SU-DHL-6 (cell line): ENCODE data around the gene ADD2.

Experiments used
- EZH2phosphoT487 ChIP-seq: fragments of 200-600 bp; sonication (generic), shearing (Covaris generic); conservative IDR thresholded peaks from 2 replicates; pipeline ENCODE4 v1.6.1; 2018; ENCODE audit warnings: mild to moderate bottlenecking, antibody characterized with exemption, low read length, moderate library complexity, mixed read lengths
- TF ChIP-seq, protein P1 (sequence below): fragments of 200-600 bp; sonication (generic); IDR thresholded peaks from one replicate; pipeline ENCODE4 v1.5.1; 2017; ENCODE audit warnings: antibody characterized with exemption, mild to moderate bottlenecking, low read length, moderate library complexity; ENCODE audit not compliant: insufficient read depth, poor library complexity, severe bottlenecking

DNA sequence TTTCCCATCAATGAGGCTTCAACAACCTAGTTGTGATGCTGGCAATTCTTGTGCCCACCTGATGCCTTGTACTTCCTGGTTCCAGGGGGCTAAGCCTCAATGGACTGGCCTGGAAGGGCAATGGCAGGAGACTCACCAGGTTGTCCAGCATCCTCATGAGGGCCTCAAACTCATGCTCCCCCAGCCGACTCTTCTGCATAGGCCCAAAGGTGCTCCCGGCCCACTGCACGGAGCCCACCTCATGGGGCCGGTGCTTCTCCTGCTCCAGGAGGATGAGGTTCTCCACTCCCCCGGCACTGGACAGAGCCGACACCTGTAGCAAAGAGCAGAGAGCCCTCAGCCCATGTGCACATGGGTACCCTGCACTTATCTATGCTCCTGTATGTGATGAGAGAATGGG, 84.5 kb downstream of the ADD2 start:
- TF ChIP-seq, protein P1, sequence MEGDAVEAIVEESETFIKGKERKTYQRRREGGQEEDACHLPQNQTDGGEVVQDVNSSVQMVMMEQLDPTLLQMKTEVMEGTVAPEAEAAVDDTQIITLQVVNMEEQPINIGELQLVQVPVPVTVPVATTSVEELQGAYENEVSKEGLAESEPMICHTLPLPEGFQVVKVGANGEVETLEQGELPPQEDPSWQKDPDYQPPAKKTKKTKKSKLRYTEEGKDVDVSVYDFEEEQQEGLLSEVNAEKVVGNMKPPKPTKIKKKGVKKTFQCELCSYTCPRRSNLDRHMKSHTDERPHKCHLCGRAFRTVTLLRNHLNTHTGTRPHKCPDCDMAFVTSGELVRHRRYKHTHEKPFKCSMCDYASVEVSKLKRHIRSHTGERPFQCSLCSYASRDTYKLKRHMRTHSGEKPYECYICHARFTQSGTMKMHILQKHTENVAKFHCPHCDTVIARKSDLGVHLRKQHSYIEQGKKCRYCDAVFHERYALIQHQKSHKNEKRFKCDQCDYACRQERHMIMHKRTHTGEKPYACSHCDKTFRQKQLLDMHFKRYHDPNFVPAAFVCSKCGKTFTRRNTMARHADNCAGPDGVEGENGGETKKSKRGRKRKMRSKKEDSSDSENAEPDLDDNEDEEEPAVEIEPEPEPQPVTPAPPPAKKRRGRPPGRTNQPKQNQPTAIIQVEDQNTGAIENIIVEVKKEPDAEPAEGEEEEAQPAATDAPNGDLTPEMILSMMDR = no peak
- TF ChIP-seq EZH2phosphoT487 = no peak
